SK-N-SH (cell line): ENCODE results near the gene CAPRIN2.

Source experiments
- CTCF ChIP-seq: fragments of 200-600 bp; sonication (generic); IDR thresholded peaks from 2 replicates; pipeline ENCODE4 v1.6.1; 2017; ENCODE audit warnings: antibody characterized with exemption, mild to moderate bottlenecking, moderate library complexity
- EP300 ChIP-seq, 2 experiments: IDR thresholded peaks; 2 replicates each; pipeline versions ENCODE4 v1.4.0 to v1.6.1; 2012; ENCODE audit warnings: borderline replicate concordance in 1 of 2, low read depth in 1 of 2, low read length in 1 of 2
- EZH2phosphoT487 ChIP-seq: fragments of 200-600 bp; sonication (generic); IDR thresholded peaks from 2 replicates; pipeline ENCODE4 v1.6.1; 2017; ENCODE audit warnings: low read depth, mixed run types, mild to moderate bottlenecking, antibody characterized with exemption, moderate library complexity, borderline replicate concordance
- FOXM1 ChIP-seq: IDR thresholded peaks from 2 replicates; pipeline ENCODE4 v1.4.0; 2012; ENCODE audit warnings: low read depth, mild to moderate bottlenecking
- RXRA ChIP-seq: IDR thresholded peaks from 2 replicates; pipeline ENCODE4 v1.4.0; 2012; ENCODE audit warnings: low read depth, mild to moderate bottlenecking, borderline replicate concordance
- USF1 ChIP-seq: IDR thresholded peaks from 2 replicates; pipeline ENCODE4 v1.4.0; 2012; ENCODE audit warnings: low read depth, borderline replicate concordance
- TF ChIP-seq, protein P1 (sequence below): IDR thresholded peaks from 2 replicates; pipeline ENCODE4 v1.6.1; 2012; ENCODE audit warnings: mild to moderate bottlenecking, low read depth, low read length, moderate library complexity

GRCh38 chr12:30707613-30708342 lies 47.0 kb downstream of the CAPRIN2 start:
- TF ChIP-seq USF1, result no peak
- no peak for TF ChIP-seq EZH2phosphoT487
- TF ChIP-seq, protein P1, sequence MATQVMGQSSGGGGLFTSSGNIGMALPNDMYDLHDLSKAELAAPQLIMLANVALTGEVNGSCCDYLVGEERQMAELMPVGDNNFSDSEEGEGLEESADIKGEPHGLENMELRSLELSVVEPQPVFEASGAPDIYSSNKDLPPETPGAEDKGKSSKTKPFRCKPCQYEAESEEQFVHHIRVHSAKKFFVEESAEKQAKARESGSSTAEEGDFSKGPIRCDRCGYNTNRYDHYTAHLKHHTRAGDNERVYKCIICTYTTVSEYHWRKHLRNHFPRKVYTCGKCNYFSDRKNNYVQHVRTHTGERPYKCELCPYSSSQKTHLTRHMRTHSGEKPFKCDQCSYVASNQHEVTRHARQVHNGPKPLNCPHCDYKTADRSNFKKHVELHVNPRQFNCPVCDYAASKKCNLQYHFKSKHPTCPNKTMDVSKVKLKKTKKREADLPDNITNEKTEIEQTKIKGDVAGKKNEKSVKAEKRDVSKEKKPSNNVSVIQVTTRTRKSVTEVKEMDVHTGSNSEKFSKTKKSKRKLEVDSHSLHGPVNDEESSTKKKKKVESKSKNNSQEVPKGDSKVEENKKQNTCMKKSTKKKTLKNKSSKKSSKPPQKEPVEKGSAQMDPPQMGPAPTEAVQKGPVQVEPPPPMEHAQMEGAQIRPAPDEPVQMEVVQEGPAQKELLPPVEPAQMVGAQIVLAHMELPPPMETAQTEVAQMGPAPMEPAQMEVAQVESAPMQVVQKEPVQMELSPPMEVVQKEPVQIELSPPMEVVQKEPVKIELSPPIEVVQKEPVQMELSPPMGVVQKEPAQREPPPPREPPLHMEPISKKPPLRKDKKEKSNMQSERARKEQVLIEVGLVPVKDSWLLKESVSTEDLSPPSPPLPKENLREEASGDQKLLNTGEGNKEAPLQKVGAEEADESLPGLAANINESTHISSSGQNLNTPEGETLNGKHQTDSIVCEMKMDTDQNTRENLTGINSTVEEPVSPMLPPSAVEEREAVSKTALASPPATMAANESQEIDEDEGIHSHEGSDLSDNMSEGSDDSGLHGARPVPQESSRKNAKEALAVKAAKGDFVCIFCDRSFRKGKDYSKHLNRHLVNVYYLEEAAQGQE, result no peak
- no peak for TF ChIP-seq CTCF
- TF ChIP-seq FOXM1, result no peak
- no peak for TF ChIP-seq RXRA
- no peak for TF ChIP-seq EP300 (IDR thresholded peaks at IDR 0.05; ENCODE audit: borderline replicate concordance in 1 of 2, low read depth in 1 of 2, low read length in 1 of 2)
